GM21619 (cell line): Measurements from ENCODE around the gene ZNF423.
A peak's percentile ranks its signal among the peaks of the same experiment; 100 is the strongest.

ENCODE experiments used
- ATAC-seq: cut with Tn5 transposase; IDR thresholded peaks from one replicate; pipeline ENCODE4 v1.9.1; 2021; ENCODE audit not compliant: unreplicated experiment

The ZNF423 gene

DNA sequence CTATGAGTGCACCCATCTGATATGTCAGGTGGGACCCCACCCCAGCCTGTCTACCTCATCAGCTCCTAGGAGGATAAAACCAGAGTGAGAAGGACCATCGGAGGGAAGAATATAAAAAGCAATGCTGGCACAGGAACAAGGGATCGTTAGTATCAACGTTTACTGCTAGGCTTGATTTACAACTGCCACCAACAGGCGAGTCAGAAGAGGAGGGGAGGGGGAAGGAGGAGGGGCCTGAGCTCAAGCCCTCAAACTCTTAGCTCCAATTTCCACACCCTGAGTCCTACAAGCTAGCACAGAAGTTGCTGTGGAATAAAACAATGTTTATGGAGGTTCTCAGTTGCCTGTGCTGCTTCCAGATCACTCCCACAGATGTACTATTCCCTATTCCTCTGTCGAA is 247.8 kb downstream of the ZNF423 start:
- ATAC-seq = no peak

DNA sequence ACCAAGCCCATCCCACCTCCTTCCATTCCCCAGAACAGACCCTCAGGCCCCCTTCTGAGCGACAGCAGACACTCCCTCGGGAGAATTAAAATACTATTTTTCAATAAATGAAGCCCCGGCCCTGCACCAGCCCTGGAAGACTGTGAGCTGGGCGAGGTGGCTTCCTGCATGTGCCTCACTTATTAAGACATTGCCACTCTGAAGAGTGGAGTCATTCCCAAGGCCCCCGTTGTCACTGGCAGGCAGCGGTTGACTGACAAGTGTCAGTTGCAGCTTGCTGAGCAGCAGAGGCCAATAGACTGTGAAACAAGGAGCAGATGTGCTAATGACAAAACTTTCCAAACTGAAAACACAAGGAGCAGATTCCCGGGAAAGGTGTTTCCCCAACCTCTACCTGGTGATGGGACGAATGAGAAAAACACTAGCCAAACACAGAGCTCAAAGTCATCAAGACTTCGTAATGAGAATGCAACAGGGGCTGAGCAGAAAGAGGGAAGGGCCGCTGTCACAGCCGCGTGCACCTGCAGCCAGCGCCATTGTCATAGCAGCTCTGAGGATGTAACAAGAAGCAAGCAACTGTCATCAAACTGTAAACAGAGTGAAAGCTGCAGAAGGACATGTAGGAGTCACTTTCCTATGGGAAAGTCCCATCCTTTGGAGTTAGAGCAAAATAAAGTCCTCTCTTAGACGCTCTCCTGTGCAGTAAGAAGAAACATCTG is 250.2 kb downstream of the ZNF423 start:
- ATAC-seq = no peak

DNA sequence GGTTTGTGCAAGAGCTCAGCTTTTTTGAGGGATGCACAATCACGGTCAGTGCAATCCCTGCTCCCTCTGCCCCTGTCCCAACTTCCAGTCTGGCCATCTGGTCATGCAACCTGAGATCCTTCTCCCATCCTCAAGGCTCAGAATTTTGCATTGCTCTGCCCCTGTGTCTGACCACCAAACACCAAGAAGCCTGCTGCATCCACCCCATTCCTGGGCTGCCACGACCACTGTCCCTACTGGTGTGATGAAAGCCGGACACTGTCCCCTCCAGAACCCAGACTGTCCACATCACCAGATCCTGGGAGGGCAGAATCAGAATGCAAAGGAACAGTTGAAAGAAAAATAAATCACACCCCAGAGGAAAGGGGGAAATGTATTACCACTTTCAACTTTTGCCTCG is 251.3 kb downstream of the ZNF423 start:
- ATAC-seq = no peak

DNA sequence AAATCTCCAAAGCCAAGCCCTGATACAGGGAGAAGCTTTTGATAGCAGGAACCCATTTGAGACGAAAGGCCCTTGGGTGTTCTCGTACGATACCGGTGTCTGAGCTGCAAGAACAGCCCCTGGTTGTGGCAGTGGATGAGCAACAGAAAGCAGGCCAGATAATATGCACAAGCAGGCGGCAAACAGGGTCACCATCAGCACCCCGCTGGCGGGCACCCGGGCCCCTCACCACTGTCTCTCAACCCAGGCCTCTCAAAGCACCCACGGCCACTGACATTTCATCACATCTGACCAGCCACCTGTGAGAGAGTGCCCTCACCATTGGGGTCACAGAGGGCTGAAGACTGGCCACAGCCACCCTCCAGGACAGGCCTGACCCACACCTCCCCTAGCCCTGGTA is 252.0 kb downstream of the ZNF423 start:
- no peak for ATAC-seq

DNA sequence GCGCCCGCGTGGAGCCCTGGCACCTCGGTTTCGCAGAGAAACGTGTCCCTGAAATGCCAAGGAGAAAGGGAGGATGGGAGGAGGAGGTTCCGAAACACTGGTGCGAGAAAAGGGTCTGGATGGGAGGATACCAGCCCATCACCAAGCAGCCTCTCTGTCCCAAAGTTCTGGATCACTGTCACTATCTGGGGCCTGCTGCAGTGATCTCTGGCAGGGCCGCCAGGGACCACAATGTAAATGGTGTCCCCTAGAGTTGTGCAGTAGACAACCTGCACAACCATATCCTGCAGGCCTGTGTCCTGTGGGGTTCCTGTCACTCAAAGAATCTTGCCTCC is 253.0 kb downstream of the ZNF423 start:
- no peak for ATAC-seq

DNA sequence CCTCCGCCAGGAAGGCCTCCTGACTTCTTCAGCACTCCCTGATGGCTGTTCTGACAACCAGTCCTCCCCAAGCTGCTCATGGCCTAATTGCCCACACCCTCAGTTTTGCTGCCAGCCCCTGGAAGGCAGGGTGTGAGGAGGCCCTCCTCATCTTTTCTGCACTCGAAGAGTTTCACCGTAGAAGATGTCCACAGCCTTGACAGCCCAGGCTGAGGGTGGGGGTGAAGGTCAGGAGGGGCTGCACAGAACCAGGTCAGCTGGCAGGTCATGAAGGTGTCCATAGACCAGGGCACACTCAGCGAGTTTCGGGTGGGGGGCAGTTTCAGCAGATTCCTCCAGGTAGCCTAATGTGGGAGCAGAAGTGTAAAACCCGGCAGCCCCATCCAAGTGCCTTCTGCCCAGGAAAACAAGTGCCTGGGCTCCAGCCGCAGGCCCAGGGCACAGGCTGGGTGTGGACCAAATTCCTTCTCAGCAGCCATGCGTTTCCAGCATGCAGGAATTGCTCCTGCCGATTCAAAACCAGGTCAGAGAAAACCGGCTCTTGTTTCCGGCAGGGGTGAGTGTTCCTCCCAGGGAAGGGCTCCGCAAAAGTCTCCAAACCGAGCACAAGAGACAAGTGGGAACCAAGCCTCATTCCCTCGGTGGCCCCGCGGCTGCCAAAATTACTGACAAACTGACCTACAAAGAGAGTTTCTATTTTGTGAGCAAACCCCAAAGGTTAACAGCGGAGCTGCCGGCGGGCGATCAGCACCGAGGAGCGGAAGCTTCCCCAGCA is 253.5 kb downstream of the ZNF423 start:
- no peak for ATAC-seq

DNA sequence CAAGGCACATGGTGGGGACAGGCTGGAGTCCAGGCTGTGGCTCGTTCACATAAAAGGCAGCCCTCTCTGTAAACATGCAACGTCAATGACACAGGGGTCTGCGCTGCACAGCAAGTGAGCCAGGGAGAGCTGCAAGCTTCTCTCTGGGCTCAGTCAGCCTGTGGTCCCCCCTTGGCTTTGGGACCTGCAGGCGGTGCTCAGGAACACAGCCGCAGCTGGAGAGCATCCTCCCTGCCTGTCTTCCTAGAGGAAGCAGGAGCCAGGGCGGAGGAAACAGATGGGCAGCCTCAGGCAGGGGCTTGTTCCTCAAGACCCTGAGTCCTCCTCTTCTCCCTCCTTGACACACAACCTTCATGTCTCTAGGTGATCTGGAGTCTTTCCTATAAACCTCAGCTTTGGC is 254.3 kb downstream of the ZNF423 start:
- ATAC-seq = no peak

DNA sequence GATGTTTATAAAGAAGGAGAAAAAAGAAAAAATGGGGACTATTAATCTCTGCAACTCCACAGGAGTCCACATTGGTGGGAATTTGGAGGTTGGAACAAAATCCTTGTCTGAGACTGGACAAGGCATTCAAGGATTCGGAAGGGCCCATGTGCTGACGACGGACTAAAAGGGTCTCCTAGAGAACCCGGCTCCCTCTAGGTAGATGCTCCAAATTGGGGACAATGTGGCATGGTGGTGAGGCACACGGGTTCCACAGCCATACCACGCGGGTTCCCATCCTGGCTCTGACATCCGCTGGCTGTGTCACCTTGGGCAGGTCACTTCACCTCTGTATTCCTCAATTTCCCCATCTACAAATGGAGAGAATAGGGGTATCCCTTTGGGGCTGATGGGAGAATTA is 254.9 kb downstream of the ZNF423 start:
- no peak for ATAC-seq

DNA sequence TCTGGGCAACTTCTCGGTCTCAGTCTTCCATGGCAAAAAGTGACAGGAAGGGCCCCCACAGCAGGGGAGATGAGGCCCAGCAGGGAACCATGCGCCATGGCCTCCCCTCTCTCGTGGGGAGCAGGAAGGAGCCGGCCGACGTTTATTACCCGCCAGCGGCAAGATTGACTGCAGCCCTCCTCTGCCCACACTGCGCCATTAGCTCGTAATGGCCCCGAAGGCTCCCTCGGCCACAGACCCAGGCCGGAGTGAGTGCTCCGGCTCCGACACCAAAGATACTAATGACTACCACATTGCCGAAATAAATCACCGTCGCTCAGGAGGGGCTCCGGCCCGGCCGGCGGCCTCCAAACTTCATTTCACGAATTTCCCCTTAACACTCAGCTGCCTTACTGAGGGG is 255.4 kb downstream of the ZNF423 start:
- no peak for ATAC-seq

DNA sequence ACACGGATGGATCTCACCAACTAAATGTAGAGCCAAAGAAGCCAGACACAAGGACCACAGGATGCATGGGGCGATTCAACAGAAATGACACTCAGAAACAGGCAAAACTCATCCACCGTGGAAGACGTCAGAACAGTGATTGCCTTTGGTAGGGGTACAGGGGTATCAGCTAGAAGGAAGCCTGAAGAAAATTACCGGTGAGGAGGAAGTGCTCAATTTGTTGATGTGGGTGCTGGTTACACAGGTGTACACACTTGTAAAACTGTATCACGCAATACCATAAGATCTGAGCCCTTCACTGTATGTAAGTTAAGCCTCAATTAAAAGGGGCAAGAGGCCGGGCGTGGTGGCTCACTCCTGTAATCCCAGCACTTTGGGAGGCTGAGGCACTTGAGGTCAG is 256.2 kb downstream of the ZNF423 start:
- ATAC-seq = no peak

DNA sequence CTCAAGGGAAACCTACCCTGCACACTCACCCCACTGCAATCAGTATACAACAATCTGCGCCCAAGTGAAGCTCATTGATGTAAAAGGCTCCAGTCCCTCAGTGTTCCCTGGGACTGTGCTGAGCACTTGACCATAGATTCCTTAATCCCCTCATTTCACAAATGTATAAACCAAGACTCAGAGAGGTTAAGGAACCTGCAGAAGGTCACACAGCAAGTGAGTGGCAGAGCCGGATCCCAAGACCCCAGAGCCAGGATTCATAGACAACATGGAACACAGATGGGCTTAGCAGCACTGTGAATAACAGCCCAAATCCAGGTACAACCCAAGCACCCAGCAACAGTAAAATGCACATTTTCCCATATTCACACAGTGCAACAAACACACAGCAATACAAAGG is 256.6 kb downstream of the ZNF423 start:
- ATAC-seq = no peak

DNA sequence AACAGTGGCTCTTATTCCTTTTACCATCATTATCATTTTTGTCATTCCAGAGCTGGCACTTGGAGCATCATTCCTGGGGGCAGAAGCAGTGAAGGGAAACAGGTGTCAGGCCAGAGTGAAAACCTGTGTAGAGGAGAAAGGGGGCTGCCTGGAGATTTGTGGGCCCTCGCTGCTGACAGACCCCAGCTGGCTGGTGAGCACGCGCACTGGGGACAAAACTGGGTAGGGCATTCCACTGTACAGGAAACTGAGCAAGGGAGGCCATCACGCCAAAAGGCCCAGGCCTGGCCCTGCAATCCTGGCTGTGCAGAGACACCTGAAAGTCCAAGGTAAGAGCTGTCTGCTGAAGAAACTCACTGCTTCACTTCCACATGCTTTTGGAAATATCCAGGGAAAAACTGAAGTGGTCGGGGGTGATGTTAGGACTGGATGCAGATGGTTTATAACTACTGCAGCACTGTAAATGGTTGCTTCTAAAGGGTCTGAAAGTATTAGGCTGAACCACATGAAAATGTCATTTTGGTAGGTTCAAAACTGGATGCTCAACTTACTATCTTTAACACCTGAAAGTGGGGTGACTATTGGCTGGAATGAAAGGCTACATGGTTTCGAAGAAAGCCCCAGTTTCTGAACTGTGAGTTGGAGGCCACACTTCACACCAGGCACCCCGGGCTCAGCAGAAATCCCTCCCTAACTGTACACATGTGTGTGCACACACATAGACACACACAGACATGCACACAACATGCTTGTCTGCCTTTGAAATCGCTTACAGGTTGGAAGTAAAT is 257.3 kb downstream of the ZNF423 start:
- peak; percentile 71 for ATAC-seq

DNA sequence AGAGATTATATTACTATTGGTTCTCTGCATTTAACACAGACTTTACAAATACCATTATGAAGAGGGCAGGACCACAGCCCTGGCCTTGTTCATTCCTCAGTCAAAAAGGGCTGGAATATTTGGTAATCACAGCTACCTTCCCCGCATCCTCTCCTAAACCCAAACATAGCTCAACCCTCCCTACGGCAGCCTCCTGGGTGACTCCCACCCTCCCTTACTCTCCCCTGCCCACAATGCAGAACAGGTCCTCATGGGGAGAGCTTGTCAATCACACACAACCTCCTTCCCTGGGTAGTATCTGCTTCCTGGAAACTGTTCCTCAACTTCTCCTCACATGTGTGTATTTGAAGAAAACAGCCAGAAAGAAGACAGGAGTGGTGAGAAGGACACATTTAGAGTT is 258.1 kb downstream of the ZNF423 start:
- ATAC-seq = no peak

DNA sequence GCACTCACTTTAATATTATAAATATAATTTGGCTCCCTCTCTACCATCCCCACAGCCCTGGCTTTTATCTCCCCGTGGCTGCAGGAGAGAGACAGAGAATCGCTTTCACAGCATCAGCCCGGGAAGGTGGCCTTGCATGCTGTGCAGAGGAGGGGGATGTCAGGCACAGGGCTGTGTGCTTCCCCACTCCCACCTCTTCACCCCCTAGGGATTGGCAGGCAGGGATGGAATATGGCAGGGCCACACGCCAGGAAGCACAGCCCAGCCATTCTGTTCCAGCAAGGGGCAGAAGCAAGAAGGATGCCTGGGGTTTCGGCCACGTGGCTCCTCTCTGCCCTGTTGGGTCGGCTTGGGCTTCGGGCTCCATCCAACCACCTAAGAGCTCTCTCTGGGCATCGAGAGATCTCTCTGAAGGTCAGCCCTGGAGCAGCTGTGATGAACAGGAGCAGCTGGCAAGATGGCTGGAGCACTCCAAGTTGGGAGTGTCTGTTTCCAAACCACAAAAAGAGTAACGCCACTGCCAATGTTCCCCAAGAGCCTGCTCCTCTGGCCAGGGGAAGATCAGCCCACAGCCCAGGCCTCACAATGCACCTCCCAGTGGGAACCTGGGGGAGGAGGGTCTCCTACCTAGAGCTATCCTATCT is 259.1 kb downstream of the ZNF423 start:
- no peak for ATAC-seq

DNA sequence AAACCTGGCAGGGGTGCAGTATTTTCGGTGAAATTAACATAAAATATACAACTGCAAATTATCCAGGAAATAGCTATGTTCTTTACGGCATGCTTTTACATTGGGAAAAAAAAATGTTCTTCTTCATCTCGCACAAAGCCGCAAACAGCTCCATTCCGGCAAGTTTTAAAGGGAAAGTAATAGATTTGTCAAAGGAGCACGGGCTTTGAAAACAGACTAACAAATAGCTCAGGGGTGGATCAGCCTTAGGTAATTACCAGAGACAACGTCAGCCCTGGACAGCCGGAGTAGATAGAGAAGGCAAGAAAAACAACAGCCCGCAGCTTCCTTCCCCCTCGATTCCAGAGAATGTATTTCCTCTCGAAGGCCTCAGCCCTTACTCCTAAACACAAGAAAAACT is 259.8 kb downstream of the ZNF423 start:
- ATAC-seq = no peak

DNA sequence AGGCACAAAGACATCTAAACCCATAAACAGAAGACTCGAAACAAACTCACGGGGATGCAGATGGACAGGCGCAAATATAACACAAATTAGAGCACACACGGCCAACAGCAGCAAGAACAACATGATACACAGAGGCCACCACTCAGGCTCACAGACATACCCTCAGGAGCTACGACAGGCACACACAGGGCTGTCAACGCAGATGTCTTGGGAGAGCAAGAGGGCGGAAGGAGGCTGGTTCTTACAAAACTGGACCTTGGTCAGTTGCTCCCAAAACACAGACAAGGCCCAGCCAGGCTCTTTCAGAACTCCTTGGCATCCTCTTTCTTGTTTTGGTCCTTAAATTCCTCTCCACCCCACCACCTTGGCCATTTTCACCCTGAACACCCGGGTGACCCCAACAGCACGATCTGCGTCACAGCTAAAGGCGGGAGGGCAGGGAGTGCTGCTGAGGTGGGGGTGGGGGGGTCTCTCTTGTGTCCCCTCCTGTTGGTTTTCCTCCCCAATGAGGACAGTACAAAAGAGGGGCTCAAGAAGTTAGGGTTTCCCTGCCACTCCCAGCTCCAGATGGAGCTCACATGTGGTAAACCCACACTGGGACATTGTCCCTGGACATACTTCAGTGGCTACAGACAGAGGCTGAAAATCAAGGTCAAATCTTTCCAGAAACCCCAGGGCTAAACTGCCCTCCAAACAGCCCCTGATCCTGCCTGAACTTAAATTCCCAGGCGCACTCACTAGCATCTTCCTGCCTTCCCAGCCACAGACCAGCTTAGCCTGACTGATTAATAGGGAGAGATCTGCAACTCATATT is 261.0 kb downstream of the ZNF423 start:
- no peak for ATAC-seq

DNA sequence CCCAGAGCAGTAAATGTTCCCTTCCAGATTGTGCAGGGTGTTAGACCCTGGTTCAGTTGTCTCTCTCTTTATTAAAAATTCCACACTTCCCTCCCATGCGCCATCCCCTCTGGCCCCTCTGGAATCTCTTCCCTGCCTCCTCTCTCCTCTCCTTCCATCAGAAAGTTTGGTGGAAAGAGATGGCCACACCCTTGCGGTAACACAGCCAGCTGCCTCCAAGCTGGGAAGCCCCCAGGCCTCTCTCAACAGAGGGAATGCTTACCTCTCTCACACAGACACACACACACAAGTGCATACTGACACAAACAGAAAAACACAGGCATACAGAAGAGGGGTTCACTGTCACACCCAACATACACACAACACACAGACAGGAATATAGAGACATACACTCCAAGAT is 261.8 kb downstream of the ZNF423 start:
- ATAC-seq = no peak

DNA sequence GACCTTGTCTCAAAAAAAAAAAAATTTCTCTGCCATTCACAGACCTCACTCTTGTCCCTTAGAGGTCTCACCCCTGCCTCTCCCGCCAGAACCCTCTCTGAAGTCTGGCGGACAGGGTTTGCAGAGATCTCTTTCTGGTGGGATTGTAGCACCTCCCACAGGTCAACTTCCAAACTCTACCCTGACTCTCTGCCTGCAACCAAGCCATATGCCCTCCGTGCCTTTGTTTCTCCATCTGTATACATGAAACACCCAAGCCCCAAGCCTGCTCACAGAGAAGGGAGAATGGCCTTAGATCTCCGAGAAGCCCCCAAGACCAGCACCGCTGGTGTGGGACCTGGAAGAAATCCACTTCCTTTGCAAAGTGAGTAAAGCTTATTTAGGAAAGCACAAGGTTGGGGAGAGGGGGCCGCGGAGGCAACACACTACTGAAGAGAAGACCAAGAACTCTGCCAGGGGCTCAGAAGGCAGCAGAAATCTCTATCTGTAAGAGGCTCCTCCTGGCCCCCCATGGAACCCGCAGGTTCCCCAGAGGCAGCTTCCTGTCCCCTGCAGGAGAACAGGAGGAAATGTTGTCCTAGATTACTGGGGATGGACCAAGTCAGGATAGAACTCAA is 262.4 kb downstream of the ZNF423 start:
- ATAC-seq = no peak

DNA sequence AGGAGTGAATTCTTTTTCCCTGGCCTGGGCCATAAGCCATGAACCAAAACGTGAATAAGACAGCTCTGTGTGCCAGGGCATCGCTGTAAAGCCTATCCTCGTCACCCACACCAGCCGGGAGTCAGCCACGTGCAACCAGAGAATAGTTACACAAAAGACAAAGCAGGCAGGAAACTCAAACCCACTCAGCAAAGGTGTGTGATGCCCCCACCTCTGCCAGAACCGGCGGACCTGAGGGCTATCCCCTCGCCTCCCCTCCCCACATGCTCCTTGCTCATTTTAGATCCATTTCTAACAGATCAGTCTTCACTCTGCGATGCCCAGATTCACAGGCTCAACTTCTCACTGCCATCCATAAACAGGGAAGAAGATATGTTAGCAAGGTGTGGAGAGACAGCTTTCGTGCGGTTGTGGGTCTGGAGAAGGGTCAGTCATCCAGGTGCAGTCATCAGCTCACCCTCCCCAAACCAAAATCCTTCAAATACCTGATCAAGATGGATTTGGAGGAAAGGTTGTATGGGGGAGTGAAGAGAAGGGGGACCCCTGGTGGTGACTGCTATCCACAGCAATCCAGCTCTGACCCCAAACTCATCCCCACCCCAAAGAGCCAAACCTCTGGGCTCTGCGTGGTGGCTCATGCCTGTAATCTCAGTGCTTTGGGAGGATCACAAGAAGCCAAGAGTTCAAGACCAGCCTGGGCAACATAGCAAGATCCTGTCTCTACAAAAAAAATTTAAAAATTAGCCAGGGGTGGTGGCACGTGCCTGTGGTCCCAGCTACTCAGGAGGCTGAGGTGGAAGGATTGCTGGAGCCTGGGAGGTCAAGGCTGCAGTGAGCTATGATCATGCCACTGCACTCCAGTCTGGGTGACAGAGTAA is 263.1 kb downstream of the ZNF423 start:
- ATAC-seq = peak; percentile 66
